A549 (cell line): ENCODE results near the gene ADGRL2.
"Not testable (repeated sequence)": the region's sequence is repeated elsewhere in the genome, so short reads cannot be mapped to it uniquely, and the experiment has no call there.

Experiments
- BCL3 ChIP-seq: fragments of >200 bp; sonication (Bioruptor Twin); formaldehyde crosslinking; IDR thresholded peaks from 3 replicates; pipeline ENCODE4 v1.6.1; 2016
- CEBPB ChIP-seq, 2 experiments: fragments of >200 bp in 1 of 2; sonication (Bioruptor Twin) in 1 of 2; formaldehyde crosslinking in 1 of 2; IDR thresholded peaks; 2 replicates each; pipeline ENCODE4 v1.6.1; 2012 to 2016
- CTCF ChIP-seq: fragments of >200 bp; sonication (Bioruptor Twin); formaldehyde crosslinking; IDR thresholded peaks from 3 replicates; pipeline ENCODE4 v1.5.1; 2016
- HMGXB4 ChIP-seq: fragments of 250-450 bp; sonication (Bioruptor Pico); IDR thresholded peaks from 2 replicates; pipeline ENCODE4 v1.5.0; 2021; ENCODE audit warnings: mild to moderate bottlenecking, moderate library complexity, borderline replicate concordance
- MAX ChIP-seq: IDR thresholded peaks from 2 replicates; pipeline ENCODE4 v1.6.1; 2012
- NPAS2 ChIP-seq: fragments of 250-450 bp; sonication (Bioruptor Pico); IDR thresholded peaks from 2 replicates; pipeline ENCODE4 v1.8.0; 2022; ENCODE audit warnings: mild to moderate bottlenecking, moderate library complexity, borderline replicate concordance
- PBX3 ChIP-seq: IDR thresholded peaks from 2 replicates; pipeline ENCODE4 v1.6.1; 2012
- POLR2A ChIP-seq: IDR thresholded peaks from 2 replicates; pipeline ENCODE4 v1.6.1; 2012; ENCODE audit warnings: mild to moderate bottlenecking, low read length
- POLR2AphosphoS2 ChIP-seq: conservative IDR thresholded peaks from 2 replicates; pipeline ENCODE4 v1.6.1; 2012; ENCODE audit warnings: low read length, improper control_type of control experiment, inconsistent platforms
- RCOR1 ChIP-seq: fragments of 150-350 bp; IDR thresholded peaks from 2 replicates; pipeline ENCODE4 v1.6.1; 2014; ENCODE audit warnings: antibody characterized with exemption, low read length, low read depth
- USF2 ChIP-seq: fragments of 450-650 bp; IDR thresholded peaks from 2 replicates; pipeline ENCODE4 v1.6.1; 2014; ENCODE audit warnings: antibody characterized with exemption

- TF ChIP-seq POLR2AphosphoS2; USF2; CTCF; HMGXB4 (CRISPR knock-in tag); NPAS2 (CRISPR knock-in tag); POLR2A; RCOR1; CEBPB (IDR thresholded peaks at IDR 0.05); MAX; PBX3; BCL3: not testable (repeated sequence)
Measured at GRCh38 chr1:81886292-81886691, 85.6 kb downstream of the ADGRL2 start.
